DMS114 treated with DMSO at 0.1 percent for 48 hours (cell line): ENCODE results near the gene PTPN1.
"Not testable (repeated sequence)": the region's sequence is repeated elsewhere in the genome, so short reads cannot be mapped to it uniquely, and the experiment has no call there.

Experiments used
- DNase-seq: peaks from one replicate; lab custom pipeline; 2025; ENCODE audit not compliant: unreplicated experiment; lab: John Stamatoyannopoulos, UW

The PTPN1 gene

DNA sequence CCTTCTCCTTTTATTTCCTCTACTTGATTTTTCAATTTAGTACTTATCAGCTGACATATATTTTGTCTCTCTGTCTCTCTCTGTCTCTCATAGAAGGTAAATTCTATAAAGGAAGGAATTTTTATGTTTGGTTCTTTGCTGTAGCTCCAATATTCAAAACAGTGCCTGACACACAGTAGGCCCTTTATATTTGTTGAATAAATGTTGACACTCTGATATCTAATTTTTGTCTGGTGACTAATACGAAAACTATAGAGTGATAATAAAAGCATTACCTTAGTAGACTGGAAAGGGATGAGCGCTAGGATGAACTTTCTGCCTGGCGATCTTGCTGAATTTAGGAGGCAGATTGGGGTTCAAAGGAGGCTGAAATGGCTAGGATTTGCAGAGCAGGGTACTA is 42.8 kb downstream of the PTPN1 start:
- no peak for DNase-seq

DNA sequence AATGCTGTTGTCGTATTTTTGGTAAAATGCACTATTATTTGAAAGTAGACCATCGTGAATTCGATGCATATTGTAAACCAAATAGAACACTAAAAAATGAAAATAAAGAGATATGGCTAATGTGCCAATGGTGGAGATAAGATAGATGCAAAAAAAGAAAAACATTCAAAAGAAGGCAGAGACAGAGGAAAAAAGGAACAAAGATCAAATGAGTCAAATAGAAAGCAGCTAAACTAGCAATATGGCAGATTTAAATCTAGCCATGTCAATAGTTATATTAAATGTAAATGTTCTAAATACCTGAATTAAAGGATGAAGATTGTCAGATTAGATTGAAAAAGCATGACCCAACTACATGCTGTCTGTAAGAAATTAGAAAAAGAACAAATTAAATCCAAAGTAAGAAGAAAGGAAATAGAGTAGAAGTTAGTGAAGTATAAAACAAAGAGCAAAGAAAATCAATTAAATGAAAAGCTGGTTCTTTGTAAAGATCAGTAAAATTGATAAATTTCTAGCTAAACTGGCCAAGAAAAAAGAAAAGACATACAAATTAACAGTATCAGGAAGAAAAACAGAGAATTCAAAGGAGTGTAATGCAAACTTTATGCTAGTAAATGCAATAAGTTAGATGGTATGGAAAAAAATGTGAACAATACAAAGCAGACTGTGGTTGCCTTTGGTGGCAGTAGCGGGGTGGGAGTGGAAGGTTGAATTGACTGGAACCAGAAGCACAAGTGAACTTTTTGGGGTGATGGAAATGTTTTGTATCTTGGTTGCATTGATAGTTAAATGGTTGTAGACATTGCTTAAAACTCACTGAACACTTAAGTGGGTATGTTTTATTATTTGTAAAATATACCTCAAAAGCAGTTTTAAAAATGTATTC is 44.8 kb downstream of the PTPN1 start:
- DNase-seq, result no peak

DNA sequence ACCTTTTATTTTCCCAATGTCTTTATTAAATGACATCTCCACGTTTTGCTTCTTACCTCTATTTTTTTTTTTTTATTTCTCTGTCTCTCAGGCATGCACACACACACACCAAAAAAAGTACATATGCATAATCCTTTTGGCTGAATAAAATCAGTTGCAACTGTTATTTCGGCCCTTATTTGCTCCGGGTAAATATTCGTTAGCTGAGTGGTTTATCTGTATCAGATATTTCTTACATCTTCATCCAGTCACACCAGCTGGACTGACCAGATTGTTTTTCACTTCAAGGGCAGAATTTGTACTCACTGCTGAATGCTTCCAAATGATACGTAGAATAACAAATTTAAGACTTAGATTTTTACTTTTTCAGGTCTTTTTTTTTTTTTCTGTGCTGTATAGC is 45.5 kb downstream of the PTPN1 start:
- no peak for DNase-seq

DNA sequence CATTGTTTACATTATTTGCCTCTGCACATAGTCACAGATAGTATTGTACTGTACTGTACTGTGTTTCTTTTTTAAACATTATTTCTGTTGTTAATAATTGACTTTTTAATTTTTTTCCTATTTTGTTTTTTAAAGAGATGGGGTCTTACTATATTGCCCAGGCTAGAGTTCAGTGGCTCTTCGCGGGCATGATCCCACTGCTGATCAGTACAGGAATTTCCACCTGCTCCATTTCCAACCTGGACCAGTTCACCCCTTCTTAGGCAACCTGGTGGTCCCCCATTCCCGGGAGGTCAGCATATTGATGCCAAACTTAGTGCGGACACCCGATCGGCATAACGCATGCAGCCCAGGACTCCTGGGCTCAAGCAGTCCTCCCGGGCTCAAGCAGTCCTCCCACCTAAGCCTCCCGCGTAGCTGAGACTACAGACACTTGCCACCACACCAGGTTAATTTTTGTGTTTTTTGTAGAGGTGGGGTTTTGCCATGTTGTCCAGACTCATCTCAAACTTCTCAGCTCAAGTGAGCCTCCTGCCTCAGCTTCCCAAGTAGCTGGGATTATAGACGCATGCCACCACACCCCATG is 47.5 kb downstream of the PTPN1 start:
- DNase-seq, result no peak

DNA sequence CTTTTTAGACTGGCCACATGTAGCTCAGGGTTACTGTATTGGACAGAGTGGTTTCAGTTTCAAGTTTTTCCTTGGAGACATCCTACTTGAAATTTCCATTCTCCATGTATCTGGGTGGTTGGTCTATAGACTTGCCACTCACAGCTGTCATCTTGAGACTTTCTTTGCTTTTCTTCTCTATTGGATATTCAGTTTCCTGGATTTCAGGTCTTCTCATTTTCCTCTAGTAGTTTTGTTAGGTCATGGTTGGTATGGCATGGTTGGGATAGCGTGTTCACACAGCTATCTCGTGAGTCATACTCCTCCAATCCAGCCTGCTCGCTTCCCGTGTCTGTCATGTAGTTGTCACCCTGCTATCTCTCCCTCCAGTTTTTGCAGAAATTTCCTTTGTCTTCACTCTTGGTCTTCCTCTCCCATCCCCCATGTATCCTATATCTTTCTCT is 48.3 kb downstream of the PTPN1 start:
- no peak for DNase-seq

DNA sequence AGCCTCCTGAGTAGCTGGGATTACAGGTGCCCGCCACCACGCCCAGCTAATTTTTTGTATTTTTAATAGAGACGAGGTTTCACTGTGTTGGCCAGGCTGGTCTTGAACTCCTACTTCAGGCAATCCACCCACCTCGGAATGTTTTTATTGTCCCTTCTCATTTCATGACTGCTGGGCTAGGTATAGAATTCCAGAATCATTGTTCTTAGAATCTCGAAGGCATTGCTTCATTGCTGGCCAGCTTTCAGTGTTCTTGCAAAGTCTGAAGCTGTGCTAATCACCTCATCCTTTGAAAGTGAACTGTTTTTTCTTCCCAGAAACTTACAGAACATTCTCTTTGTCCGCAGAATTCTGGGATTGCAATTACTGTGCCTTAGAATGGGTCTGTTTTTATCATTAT is 49.0 kb downstream of the PTPN1 start:
- DNase-seq, result no peak

DNA sequence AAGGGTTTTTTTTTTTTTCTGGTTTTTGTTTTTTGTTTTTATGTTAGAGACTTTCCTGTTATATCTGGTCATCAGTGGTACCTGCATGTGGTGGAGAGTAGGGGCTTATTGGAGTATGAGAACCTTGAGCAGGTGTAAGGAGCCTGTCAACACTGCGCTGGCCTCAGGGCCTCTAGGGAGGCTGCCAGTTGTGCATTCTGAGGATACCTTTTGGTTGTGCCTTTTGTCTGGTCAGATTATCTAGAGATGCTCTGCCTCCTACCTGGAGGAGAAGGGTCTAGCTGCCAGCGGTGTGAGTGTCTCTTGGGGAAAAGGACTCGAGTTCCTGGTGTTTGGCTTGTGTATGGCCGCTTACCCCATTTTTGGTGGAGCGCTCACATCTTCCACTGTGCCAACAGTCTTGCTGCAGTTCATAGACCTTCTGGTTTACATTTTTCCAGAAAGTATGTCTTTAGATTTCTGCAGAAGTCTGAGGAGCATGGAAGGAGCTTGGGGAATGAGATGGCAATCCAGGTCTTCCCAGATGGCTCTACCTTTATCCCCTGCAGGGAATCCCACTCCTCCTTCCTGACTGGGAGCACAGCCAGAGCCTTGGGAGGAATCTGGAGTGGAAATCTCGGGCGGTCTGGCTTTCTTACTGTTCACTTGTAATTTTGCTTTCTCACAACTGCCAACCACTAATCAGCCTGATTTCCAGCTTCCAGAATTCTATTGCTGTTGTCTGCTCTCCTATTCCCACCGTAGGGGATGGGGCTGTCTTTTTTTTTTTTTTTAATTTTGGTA is 49.9 kb downstream of the PTPN1 start:
- DNase-seq, result no peak

DNA sequence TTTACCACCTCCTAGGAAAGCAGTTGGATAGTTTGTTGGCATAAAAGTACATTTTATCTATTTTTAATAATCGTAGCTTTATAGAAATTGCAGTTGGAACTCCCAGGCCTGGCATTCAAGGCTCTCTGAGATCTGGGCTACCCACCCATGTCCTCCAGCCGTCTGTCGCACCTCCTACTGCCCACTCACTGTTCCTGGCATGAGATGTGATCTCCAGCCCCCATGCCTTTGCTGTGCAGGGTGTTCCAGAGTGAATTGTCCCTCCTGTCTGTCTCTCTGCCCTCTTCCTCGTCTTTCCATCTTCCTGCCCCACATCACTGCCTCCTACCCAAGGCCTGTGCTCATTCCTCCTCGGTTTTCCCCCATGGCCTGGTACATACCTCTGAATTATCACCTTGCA is 50.7 kb downstream of the PTPN1 start:
- DNase-seq, result no peak

DNA sequence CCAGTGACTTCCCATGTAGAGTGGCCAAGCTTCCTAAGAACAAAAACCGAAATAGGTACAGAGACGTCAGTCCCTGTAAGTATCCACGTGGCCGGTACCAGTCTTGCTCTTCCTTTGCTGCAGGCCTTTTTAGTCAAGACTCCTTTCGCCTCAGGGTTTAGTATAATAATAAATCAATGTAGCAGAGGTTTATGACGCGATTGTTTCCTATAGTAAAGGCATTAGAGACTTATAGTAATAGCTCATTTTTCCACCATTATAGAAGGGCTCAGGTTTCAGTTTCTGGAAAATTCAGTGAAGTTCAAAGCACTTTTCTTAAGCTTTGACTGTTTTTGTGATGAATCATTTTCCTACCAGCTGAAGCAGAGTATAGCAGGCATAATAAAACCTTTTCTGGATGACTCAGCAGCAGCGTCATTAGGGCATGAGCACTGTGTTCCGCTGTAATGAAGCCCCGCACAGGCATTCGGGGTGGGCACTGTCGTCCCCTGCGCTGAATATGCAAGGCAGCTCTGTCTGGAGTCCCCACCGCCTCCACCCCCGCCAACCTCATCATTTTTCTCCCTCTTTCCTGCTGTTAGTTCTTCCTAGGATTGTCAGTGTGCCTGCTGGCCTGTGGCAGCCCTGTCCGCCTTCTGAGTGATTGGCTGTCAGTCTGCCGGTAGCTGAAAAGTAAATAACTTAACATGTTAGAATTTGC is 51.3 kb downstream of the PTPN1 start:
- DNase-seq, result no peak

DNA sequence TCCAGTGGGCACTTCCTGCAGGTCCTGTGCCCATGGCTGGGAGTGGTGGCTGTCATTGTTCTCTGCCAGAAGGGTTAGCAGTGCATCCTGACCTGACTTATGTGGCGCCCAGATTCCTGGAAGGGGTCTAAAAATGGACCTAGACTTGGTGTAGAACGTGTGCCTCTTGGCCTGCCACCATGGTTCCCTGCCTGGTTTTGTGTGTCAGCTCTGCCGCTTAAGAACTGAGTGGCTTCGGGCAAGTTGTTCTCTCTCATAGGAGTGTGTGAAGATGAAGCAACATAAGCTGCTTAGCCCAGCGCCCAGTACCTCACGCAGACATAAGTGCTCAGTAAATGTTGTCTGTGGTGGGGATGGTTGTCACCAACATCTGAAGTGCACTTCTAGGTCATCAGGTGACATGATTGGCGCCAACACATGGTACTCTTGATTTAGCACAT is 52.1 kb downstream of the PTPN1 start:
- no peak for DNase-seq

DNA sequence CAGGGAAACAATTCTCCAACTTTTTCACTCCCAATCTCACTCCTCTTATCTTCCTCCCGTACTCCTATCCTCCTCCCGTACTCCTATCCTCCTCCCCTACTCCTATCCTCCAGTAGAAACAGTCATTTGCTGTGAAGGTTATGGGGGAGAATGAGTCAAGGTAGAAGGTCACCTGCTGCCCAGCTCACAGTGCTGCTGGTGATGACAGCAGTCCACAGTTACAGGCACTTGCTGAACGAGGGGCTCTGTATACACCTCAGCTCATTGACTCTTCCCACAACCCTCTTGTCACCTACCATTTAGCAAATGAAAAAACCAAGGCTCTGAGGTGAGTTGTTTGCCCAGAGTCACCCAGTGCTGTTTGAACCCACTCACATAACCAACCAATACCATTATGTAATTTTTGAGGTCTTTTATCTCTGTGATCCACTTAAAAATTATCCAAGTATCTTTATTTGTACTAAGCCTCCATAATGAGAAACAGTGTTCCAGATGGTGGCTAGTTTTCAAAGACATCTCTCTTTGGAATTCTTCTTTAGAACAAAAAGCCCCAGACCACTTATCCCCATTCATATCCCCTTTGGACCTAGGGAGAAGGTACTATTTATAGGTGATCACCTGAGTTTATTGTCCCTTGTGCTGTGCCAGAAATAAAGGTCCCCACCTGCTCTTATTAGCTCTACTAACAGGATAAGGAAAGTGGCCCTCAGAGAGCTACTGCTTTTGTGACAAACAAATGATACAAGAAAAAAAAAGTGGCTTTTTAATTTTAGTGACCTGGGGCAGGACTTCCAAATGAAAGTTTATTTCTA is 53.2 kb downstream of the PTPN1 start:
- DNase-seq, result no peak

DNA sequence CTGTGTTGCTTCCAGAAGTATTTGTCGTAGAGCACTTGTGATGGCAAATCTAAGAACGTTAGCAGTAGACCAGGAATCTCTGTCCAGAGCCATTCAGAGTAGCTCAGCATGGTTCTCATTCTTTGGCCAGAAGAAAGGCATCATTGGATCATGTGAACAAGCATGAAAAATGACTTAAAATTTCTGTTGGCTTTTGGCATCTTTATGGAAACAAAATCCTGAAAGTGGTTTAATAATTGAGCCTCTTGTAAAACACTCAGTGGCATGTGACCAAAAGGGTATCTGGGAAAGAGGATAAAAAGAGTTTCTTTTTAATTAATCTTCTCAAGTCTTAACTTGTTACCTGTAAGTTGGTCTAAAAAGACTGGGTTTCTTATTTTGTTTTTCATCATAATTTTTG is 55.2 kb downstream of the PTPN1 start:
- DNase-seq, result no peak

DNA sequence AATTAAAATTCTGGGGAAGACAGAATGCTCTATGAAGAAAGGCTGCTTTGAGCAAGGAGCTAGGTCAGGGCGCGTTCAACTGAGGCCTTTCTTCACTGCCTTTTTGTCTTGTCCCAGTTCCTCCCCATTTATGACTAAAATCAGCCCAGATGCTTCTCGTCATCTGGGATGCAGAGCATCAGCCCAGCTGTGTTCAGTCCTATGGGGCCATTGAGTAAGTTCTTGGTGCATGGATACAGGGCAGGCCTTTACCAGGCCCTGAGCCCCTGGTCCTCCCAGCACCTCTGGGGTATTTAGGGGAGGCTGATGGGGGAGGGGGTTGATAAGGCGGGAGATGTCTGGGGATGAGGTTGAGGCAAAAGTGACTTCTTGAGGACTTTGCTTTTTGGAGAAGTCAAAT is 55.7 kb downstream of the PTPN1 start:
- no peak for DNase-seq

DNA sequence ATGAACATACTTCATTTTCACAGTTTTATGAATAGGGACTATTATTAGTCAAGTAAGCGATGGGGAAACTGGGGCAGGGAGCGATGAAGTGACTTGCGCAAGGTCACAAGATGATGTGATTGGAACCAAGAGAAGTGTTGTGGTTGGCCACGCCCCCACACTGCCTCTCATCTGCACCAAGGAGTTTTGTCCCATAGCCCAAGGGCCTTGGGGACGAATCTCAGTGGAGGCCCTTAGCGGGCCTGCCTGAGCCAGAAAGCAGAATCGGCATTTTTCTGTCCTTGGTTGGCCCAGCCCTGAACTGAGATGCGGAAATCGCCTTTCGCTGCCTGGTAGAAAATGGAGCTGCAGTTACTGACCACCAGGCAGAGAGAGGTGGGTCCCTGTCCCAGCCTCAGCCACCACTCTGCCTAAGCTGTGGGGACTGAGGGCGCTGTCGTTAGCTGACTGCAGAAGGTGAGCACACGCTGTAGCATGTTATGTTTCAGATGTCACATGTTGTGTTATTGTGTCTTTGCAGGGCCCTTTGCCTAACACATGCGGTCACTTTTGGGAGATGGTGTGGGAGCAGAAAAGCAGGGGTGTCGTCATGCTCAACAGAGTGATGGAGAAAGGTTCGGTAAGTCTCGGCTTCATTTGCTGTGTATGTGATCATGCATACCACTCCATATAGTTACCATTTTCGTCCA is 57.8 kb downstream of the PTPN1 start:
- DNase-seq, result no peak

DNA sequence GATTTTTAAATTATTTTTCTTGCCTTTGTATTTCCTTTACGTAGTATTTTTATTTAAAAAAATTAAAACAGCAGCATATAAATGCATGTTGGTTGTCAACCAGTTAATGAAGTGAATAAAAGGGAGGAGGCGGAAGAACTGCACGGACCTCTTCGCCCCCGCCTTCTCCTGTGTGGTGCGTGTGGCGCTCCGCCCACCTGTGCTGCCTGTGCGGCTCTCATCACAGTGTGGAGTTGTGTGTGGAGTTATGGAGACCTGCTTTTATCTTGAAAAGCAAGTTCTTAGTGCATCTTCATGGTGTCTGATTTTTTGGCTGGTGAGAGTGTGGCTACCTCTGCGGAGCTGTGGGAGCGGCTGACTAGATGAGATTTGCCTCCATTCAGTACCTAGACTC is 58.4 kb downstream of the PTPN1 start:
- no peak for DNase-seq

DNA sequence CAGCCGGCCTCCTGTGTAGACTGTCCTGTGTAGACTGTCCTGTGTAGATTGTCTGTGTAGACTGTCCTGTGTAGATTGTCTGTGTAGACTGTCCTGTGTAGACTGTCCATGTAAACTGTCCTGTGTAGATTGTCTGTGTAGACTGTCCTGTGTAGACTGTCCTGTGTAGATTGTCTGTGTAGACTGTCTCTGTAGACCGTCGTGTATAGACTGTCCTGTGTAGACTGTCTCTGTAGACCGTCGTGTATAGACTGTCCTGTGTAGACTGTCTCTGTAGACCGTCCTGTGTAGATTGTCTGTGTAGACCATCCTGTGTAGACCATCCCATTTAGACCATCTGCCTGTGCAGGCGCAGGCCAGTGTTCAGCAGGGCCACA is 59.3 kb downstream of the PTPN1 start:
- not testable (repeated sequence) for DNase-seq

DNA sequence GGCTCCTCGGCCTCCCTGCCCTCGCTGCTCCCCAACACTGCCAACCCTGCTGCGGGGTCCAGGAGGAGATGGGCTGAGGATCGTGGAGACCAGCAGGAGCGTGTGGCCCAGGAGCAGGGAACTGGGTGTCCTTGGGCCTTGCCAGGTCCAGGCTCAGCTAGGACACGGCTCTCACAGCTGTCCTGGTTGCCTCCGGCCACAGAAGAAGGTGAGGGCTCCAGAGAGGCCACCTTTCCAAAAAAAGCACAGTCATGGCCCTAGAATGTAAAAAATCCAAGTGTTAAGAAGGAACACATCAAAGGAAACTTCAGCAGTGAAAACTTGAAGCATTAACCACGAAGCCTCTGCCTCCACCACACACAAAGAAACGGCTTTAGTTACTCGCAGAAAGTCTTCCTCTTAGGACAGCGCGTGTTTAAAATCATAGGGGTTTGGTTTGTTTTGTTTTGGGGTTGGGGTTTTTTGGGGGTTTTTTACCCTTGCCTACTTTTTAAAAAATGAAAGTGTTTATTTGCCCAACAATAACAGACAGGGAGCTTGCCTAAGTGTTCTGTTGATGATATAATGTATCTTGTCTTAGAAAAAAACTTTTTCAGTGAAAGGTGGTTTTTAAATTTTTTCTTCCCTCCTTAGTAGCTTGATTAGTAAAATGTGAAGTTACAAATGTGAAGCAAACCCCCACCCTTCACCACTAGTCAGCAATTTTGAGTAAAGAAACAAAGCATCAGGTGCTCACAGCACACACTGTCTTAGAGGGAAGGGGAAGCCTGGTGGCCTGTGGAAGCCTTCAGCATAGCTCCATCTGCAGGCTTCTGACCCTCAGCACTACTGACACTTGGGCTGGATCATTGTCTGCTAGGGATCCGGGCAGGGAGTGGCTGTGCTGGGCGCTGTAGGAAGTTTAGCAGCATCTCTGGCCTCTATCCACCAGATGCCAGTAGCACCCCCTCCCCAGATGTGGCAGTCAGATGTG is 60.0 kb downstream of the PTPN1 start:
- DNase-seq, result peak; percentile 39

DNA sequence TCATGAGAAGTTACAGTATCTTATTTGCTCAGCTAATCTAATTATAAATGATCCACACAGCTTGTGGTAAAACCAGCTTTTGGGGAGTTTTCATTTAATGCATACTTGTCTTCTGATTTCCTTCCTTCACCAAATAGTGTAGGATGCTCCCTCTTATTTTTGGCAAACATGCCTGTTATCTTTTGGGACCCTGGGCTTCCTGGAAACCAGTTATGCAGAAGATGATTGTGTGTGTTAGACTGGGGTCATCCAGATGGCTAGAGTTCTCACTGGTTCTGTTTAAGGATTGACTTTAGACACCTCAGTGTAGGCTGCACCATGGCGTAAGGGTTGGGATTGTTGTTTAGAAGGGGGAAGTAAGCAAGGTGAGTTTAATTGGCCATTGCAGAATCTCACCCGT is 61.3 kb downstream of the PTPN1 start:
- DNase-seq, result no peak
